Neural progenitor cell (in vitro differentiated cells): Measurements from ENCODE around the gene KCTD16. TPM values are rescaled to one million over a fixed set of nuclear protein-coding genes. Genes with fewer than 3 reads are reported as not detected.

Experiments used
- DNase-seq: peaks from one replicate; pipeline ENCODE4 v3.0.0-alpha.2; 2016; ENCODE audit warnings: low spot score
- H2AFZ ChIP-seq: fragments of 200-600 bp; sonication (generic); replicated peaks from 2 replicates; pipeline ENCODE4 v1.6.1; 2016; ENCODE audit warnings: antibody characterized with exemption
- H3F3A ChIP-seq: fragments of 200-600 bp; sonication (generic); 2 replicates; pipeline ENCODE4 v1.6.1; 2016; ENCODE audit warnings: antibody characterized with exemption, low read depth
- H3K27ac ChIP-seq: fragments of 200-600 bp; sonication (generic); 2 replicates; pipeline ENCODE4 v1.5.1; 2016; ENCODE audit warnings: mild to moderate bottlenecking
- H3K27me3 ChIP-seq: fragments of 200-600 bp; sonication (generic); 2 replicates; pipeline ENCODE4 v1.6.1; 2016; ENCODE audit warnings: mild to moderate bottlenecking, moderate library complexity
- H3K36me3 ChIP-seq: fragments of 200-600 bp; sonication (generic); 2 replicates; pipeline ENCODE4 v1.5.1; 2016
- H3K4me1 ChIP-seq: fragments of 200-600 bp; sonication (generic); 2 replicates; pipeline ENCODE4 v1.6.1; 2016; ENCODE audit warnings: mixed run types
- H3K4me2 ChIP-seq: fragments of 200-600 bp; sonication (generic); 2 replicates; pipeline ENCODE4 v1.6.1; 2016
- H3K4me3 ChIP-seq: fragments of 200-600 bp; sonication (generic); 2 replicates; pipeline ENCODE4 v1.5.1; 2016
- H3K79me2 ChIP-seq: fragments of 200-600 bp; sonication (generic); 2 replicates; pipeline ENCODE4 v1.6.1; 2016; ENCODE audit warnings: low read depth
- H3K9ac ChIP-seq: fragments of 200-600 bp; sonication (generic); 2 replicates; pipeline ENCODE4 v1.6.1; 2016
- H3K9me3 ChIP-seq: fragments of 200-600 bp; sonication (generic); 2 replicates; pipeline ENCODE4 v1.5.1; 2016; ENCODE audit warnings: low read depth
- H4K20me1 ChIP-seq: fragments of 200-600 bp; sonication (generic); 2 replicates; pipeline ENCODE4 v1.6.1; 2016; ENCODE audit warnings: low read depth
- H3K27ac Mint-ChIP-seq: 3 replicates; pipeline ENCODE4 v1.8.0; 2021; ENCODE audit warnings: mixed read lengths
- H3K27me3 Mint-ChIP-seq: 2 replicates; pipeline ENCODE4 v1.8.0; 2022; ENCODE audit warnings: low read depth, mild to moderate bottlenecking, inconsistent platforms, moderate library complexity, mixed read lengths; ENCODE audit not compliant: insufficient read depth
- H3K36me3 Mint-ChIP-seq: 3 replicates; pipeline ENCODE4 v1.8.0; 2021; ENCODE audit warnings: mixed read lengths
- H3K4me1 Mint-ChIP-seq: 3 replicates; pipeline ENCODE4 v1.8.0; 2021; ENCODE audit warnings: mixed read lengths
- H3K4me3 Mint-ChIP-seq: 3 replicates; pipeline ENCODE4 v1.8.0; 2021; ENCODE audit warnings: mild to moderate bottlenecking, moderate library complexity, mixed read lengths
- H3K9me3 Mint-ChIP-seq: 3 replicates; pipeline ENCODE4 v1.8.0; 2020; ENCODE audit warnings: mixed read lengths
- EZH2 ChIP-seq: fragments of 200-600 bp; sonication (generic); IDR thresholded peaks from 2 replicates; pipeline ENCODE4 v1.6.1; 2017; ENCODE audit warnings: antibody characterized with exemption, mild to moderate bottlenecking, moderate library complexity
- EZH2phosphoT487 ChIP-seq: fragments of 200-600 bp; sonication (generic); IDR thresholded peaks from 2 replicates; pipeline ENCODE4 v1.6.1; 2017; ENCODE audit warnings: antibody characterized with exemption
- total RNA-seq: library from RNA; depleted of rRNA; stranded (reverse); fragments of >200 nt; gene quantifications from 2 replicates; pipeline ENCODE4 v1.2.3, GENCODE V29; 2015; ENCODE audit warnings: low replicate concordance
- TF ChIP-seq, protein P1 (sequence below): fragments of 200-600 bp; sonication (generic); IDR thresholded peaks from 2 replicates; pipeline ENCODE4 v1.5.1; 2017; ENCODE audit warnings: antibody characterized with exemption, mild to moderate bottlenecking

Gene KCTD16
- total RNA-seq, 1 donor from 2014 or later = 1.6 TPM

GRCh38 chr5:144219869-144220268 lies 49.2 kb downstream of the KCTD16 start:
- H3K9me3 Mint-ChIP-seq = no peaks in the 10 kb centered on the region
- Histone ChIP-seq H3K27ac (no peak overlapping the region), H3K9ac (no peak overlapping the region), H3K27me3 (no peaks in the 10 kb centered on the region), H3K4me1 (no peaks in the 10 kb centered on the region), H2AFZ (no peak overlapping the region), H3K36me3 (no peaks in the 10 kb centered on the region), H3K79me2 (no peaks in the 10 kb centered on the region), H3F3A (no peaks in the 10 kb centered on the region), H4K20me1 (no peaks in the 10 kb centered on the region), H3K4me2 (no peak overlapping the region), H3K4me3 (no peak overlapping the region), H3K9me3 (no peaks in the 10 kb centered on the region)
- no peaks in the 10 kb centered on the region for H3K36me3 Mint-ChIP-seq
- no peaks in the 10 kb centered on the region for H3K4me1 Mint-ChIP-seq
- no peak overlapping the region for H3K4me3 Mint-ChIP-seq
- H3K27ac Mint-ChIP-seq = no peak overlapping the region
- peaks cover 2% of the 10 kb centered on the region for H3K27me3 Mint-ChIP-seq
- TF ChIP-seq EZH2phosphoT487 (no peak), EZH2 (no peak)
- TF ChIP-seq, protein P1, sequence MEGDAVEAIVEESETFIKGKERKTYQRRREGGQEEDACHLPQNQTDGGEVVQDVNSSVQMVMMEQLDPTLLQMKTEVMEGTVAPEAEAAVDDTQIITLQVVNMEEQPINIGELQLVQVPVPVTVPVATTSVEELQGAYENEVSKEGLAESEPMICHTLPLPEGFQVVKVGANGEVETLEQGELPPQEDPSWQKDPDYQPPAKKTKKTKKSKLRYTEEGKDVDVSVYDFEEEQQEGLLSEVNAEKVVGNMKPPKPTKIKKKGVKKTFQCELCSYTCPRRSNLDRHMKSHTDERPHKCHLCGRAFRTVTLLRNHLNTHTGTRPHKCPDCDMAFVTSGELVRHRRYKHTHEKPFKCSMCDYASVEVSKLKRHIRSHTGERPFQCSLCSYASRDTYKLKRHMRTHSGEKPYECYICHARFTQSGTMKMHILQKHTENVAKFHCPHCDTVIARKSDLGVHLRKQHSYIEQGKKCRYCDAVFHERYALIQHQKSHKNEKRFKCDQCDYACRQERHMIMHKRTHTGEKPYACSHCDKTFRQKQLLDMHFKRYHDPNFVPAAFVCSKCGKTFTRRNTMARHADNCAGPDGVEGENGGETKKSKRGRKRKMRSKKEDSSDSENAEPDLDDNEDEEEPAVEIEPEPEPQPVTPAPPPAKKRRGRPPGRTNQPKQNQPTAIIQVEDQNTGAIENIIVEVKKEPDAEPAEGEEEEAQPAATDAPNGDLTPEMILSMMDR = no peak
- DNase-seq = no peak

- no peaks in the 10 kb centered on the region for H3K36me3 Mint-ChIP-seq
- H3K79me2 ChIP-seq = no peaks in the 10 kb centered on the region
Measured at GRCh38 chr5:144227363-144227999, 56.8 kb downstream of the KCTD16 start.

DNA sequence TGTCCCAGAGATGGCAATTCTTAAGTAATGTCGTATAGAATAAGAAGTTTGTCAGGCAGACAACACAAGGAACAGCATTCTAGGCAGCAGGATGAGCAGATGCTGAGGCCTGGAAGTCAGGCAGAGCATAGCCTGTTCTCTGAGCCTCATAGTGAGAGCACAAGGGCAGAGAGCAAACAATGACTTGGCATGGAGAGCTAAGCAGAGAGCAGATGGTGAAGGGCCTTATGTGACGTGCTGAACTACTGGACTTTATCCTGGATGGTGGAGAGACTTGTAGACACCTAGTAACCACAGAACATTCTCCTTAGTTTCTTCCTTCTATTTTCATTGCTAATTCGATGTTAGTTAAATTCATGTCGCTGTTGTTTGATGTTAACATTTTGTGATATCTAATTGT lies 60.1 kb downstream of the KCTD16 start:
- Histone ChIP-seq H3K9me3 (no peaks in the 10 kb centered on the region), H3K4me2 (no peak overlapping the region), H3K4me3 (no peak overlapping the region), H3K27me3 (no peaks in the 10 kb centered on the region), H3K36me3 (no peaks in the 10 kb centered on the region), H3K79me2 (no peaks in the 10 kb centered on the region), H3K27ac (no peak overlapping the region), H3K4me1 (no peaks in the 10 kb centered on the region), H3F3A (no peaks in the 10 kb centered on the region), H2AFZ (no peak overlapping the region), H4K20me1 (no peaks in the 10 kb centered on the region), H3K9ac (no peak overlapping the region)
- TF ChIP-seq, protein P1 = no peak
- no peak for TF ChIP-seq EZH2
- peaks cover 2% of the 10 kb centered on the region for H3K27me3 Mint-ChIP-seq
- no peak overlapping the region for H3K27ac Mint-ChIP-seq
- DNase-seq = no peak
- H3K36me3 Mint-ChIP-seq = no peaks in the 10 kb centered on the region
- no peaks in the 10 kb centered on the region for H3K4me1 Mint-ChIP-seq
- H3K9me3 Mint-ChIP-seq = no peaks in the 10 kb centered on the region
- no peak overlapping the region for H3K4me3 Mint-ChIP-seq

More at GRCh38 chr5:144227363-144227999, 56.8 kb downstream of the KCTD16 start:
- Histone ChIP-seq H3K4me2 (no peak overlapping the region), H3K27me3 (no peaks in the 10 kb centered on the region), H3K9ac (no peak overlapping the region), H4K20me1 (no peaks in the 10 kb centered on the region), H3K27ac (no peak overlapping the region), H3K36me3 (no peaks in the 10 kb centered on the region), H3F3A (no peaks in the 10 kb centered on the region), H3K9me3 (no peaks in the 10 kb centered on the region), H3K4me3 (no peak overlapping the region), H2AFZ (no peak overlapping the region), H3K4me1 (no peaks in the 10 kb centered on the region)
- no peak overlapping the region for H3K27ac Mint-ChIP-seq
- no peak overlapping the region for H3K4me3 Mint-ChIP-seq
- TF ChIP-seq EZH2 (no peak), EZH2phosphoT487 (no peak)
- TF ChIP-seq, protein P1 = no peak
- no peak for DNase-seq
- no peaks in the 10 kb centered on the region for H3K4me1 Mint-ChIP-seq
- no peaks in the 10 kb centered on the region for H3K9me3 Mint-ChIP-seq
- H3K27me3 Mint-ChIP-seq = peaks cover 2% of the 10 kb centered on the region
